Stimulated activated CD4-positive, alpha-beta T cell treated with anti-CD3 and anti-CD28 coated beads, Interleukin-12 subunit alpha, Interleukin-12 subunit beta, amount 100 ng/mL, for 4 hours (primary cell): ENCODE measurements around the gene SHOC2.

ENCODE experiments used
- DNase-seq: peaks from one replicate; pipeline ENCODE4 v3.0.0-alpha.2; 2020

The SHOC2 gene

GRCh38 chr10:110947061-110947595 lies 27.7 kb downstream of the SHOC2 start:
- DNase-seq, result no peak

- DNase-seq, result no peak
Observed at GRCh38 chr10:110951381-110951780, 32.0 kb downstream of the SHOC2 start.

DNA sequence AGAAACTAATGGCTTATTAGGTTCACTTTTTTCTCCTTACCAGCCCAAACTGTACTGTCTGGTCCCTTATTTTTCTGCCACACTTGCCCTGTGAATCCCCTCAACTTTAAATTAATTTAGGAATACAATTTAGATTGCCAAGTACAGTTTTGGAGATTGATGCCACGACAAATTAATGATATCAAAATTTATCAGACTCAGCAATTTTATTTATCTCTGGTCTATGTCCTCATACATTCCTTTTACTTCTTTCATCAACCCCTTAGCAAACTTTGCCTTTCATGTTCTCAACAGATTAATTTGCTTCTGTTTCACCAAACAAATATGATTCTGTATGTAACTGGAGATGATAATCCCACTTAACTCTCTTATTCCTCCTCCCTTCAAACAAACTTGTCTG lies 38.2 kb downstream of the SHOC2 start:
- DNase-seq, result no peak

GRCh38 chr10:110959379-110960332 lies 40.3 kb downstream of the SHOC2 start:
- DNase-seq, result no peak

- no peak for DNase-seq
Observed at GRCh38 chr10:110960333-110960712, 40.9 kb downstream of the SHOC2 start.

GRCh38 chr10:110962443-110962842 lies 43.0 kb downstream of the SHOC2 start:
- no peak for DNase-seq

- no peak for DNase-seq
Observed at GRCh38 chr10:110963162-110963561, 43.8 kb downstream of the SHOC2 start.

DNA sequence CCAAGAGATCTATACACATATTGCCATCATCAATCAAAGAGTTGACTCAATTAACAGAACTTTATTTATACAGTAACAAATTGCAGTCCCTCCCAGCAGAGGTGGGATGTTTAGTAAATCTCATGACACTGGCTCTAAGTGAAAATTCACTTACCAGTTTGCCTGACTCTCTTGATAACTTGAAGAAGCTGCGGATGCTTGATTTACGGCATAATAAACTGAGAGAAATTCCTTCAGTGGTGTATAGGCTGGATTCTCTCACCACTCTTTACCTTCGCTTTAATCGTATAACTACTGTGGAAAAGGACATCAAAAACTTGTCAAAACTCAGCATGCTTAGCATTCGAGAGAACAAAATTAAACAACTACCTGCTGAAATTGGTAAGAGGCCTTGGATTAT lies 45.3 kb downstream of the SHOC2 start:
- no peak for DNase-seq

DNA sequence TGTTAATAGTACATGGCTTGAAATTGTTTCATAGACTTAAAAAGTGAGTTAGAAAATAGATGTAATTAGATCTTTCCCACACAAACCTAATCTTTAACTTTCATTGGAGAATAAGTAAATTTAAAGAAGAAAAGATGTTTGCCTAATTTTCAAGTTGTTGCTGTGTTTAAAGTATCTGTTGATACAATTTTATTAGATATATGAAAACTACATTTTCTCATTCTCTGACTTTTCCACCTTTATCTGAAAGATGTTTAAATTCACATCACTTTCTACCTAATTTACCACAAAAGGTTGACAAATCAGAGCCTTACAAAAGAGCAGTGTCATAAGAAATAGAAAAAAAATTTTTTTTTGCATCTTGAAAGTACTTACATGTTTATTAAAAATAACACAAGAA lies 45.8 kb downstream of the SHOC2 start:
- no peak for DNase-seq

GRCh38 chr10:110966146-110966545 lies 46.7 kb downstream of the SHOC2 start:
- DNase-seq, result no peak

DNA sequence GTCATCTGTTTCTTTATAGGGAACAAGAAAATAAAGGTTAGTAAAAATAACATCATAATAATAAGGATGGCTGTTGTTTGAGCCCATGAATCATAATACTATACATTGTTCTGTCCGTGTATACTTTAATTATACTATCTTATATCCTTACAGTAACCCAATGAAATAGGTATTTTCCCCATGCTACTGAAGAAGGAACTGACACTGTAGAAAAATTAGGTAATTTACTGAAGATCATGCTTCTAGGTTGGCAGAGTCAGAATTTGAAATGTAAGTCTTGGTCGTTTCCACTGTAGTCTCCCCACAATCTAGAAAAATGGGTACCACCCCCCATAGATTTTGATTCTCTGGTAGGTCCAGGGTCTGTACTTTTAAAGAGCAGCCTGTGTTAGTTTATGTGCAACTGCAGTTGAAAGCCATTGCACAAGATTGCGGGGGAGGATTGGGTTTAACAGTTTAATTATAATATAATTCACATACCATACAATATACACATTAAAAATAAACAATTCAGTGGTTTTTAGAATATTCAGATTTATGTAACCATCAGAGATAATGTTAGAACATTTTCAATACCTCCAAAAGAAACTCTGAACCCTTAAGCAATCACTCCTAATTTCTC lies 47.7 kb downstream of the SHOC2 start:
- DNase-seq, result no peak

- no peak for DNase-seq
Observed at GRCh38 chr10:110967645-110968044, 48.2 kb downstream of the SHOC2 start.

DNA sequence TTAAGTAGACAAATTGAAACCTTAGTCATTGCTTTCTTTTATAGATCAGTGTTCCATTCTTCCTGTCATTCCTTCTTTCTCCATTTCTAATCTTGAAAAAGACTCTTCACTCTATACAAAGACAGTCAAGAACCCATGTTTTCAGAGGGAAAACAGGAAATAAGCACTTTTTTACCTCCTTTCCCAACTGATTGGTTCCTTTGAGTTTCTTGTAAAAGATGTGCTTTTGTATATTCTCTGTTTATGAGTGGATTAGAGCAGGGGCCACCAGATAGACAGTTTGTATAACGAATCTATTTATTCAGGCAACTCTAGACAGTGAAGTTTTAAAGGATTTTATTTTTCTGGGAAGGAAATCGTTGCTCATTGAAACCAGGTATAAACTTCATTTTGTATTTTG lies 49.8 kb downstream of the SHOC2 start:
- DNase-seq, result no peak

GRCh38 chr10:110971638-110972037 lies 52.2 kb downstream of the SHOC2 start:
- DNase-seq, result no peak

DNA sequence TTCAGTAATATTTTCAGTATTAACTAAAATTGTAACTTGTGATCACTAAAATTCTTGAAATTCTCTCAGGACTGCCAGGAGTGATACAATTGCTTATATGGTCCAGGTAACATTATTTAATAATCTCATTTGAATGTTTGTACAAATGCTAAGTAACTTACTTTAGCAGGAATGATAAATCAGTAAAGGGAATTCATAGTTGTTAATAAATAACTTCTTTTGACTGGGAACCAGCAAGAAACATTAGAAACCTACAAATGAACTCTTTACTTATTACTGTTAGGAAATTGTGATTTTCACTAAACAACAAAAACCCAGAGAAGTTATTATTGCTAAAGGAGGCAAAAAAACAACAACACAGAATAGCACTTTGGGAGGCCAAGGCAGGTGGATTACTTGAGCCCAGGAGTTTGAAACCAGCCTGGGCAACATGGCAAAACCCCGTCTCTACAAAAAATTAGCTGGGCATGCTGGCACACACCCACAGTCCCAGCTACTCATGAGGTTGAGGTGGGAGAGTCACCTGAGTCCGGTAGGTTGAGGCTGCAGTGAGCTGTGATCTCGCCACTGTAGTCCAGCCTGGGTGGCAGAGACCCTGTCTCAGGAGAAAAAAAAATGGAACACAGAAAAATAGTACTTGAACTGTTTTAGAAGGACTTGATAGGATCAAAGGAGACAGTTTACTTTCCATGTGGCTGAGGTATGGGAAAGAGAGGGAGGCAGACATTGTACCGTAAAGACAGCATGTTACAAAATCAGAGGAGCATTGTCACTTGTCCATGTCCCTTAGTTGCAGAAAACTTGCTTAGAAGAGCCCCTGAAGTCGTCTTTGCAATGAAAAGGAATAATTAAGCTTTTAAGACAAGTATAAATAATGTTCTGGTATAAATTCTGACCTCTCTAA lies 53.1 kb downstream of the SHOC2 start:
- no peak for DNase-seq

GRCh38 chr10:110973400-110973799 lies 54.0 kb downstream of the SHOC2 start:
- DNase-seq, result no peak

GRCh38 chr10:110976577-110976976 lies 57.2 kb downstream of the SHOC2 start:
- no peak for DNase-seq

- no peak for DNase-seq
Observed at GRCh38 chr10:110977662-110978061, 58.3 kb downstream of the SHOC2 start.

GRCh38 chr10:110978204-110978603 lies 58.8 kb downstream of the SHOC2 start:
- DNase-seq, result no peak

DNA sequence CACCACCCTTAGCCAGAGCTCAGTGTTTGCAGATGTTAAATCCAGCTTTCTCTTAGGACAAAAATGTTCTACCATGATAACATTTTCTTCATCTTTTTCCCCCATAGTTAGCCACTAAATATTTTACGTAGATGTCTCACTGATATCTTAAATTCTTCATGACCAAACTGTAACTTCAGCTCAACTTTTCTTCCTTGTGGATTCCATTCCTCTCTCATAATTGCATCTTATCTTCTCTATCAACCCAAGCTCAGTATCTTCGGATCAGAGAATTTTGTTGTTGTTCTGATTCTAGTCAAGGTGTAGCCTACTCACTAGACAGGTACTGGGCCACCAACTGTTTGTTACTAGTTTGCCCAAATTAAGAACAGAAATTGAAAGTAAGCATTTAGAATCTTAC lies 60.2 kb downstream of the SHOC2 start:
- no peak for DNase-seq

DNA sequence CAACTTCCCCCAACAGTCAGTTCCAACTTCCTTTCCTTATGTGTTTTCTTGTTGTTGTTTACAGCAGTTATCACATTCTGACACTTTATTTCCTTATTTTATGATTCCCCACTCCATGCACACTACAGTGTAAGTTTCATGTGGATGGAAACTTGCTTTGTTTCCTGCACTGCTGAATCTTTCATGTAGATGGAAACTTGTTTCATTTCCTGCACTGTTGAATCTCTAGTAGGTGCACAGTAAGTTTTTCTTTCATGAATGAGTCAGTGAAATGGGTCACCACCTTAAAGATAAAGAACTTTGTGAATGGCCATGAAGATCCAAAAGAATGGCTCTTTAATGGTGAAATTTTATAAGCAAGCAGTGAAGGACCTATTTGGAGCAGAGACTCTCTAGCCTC lies 61.4 kb downstream of the SHOC2 start:
- DNase-seq, result no peak

DNA sequence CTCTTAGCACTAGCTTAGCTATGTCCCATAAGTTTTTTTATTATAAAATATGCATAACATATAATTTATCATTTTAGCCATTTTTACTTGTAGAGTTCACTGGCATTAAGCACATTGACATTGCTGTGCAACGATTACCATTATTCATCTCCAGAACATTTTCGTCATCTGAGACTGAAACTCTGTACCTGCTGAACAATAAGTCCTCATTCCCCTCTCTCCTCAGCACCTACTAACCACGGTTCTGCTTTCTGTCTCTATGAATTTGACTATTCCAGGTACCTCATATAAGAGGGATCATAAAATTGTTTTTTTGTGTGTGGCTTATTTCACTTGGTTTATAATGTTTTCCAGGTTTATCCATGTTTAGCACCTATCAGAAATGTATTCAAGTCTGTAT lies 64.1 kb downstream of the SHOC2 start:
- no peak for DNase-seq
